Fibroblast of lung (primary cell): ENCODE data around the gene OSBPL7.

ENCODE experiments used
- CTCF ChIP-seq, 2 donors: IDR thresholded peaks in 1 of 2; conservative IDR thresholded peaks in 1 of 2; 1 replicate in 1 of 2; 2 replicates in 1 of 2; pipeline ENCODE4 v1.5.1; 2011 to 2012; ENCODE audit warnings: low read length in 2 of 2, control low read depth in 1 of 2, inconsistent platforms in 1 of 2, low read depth in 1 of 2, mild to moderate bottlenecking in 1 of 2
- EZH2 ChIP-seq: IDR thresholded peaks from 2 replicates; pipeline ENCODE4 v1.5.1; 2012; ENCODE audit warnings: low read length, control low read depth, mild to moderate bottlenecking; ENCODE audit errors: missing control alignments

GRCh38 chr17:47853616-47854015 is 32.0 kb upstream of the OSBPL7 start:
- TF ChIP-seq CTCF (conservative IDR thresholded peaks at IDR 0.05 in 1 of 2, IDR thresholded peaks at IDR 0.05 in 1 of 2; ENCODE audit: low read depth in 1 of 2, low read length in 2 of 2) (no peak), EZH2 (no peak)
